ENCODE data around the gene ARSK. TPM values are rescaled to one million over a fixed set of nuclear protein-coding genes. Genes with fewer than 3 reads are reported as not detected.

The ARSK gene
- total RNA-seq, 2 donors from 2014 or later, result 6.4 to 7.2 TPM

DNA sequence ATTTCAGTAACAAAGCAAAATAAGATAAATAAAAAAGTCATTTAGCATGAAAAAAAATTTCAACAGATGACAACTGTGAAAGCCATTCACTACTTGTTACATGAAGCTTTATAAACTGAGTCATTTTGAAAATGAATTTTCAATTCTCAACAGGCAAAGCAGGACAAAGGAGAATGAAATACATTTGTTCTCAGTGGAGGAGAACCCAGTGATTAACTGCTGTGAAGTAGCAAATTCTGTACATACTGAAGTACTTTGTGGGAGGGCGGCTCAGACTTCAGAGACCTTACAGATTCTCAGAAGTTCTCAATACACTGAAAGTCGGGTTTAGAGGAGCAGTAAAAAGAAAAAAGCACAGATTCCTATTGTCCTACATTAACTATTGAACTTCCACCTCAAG lies 21.8 kb upstream of the ARSK start:
- ATAC-seq (replicated peaks in 1 of 2), result peak in 1 of 2 donors; percentile 28
- no peak for DNase-seq
- peaks cover 18% of the 10 kb centered on the region for H3K4me1 Mint-ChIP-seq (ENCODE audit: low read depth)
- H3K36me3 Mint-ChIP-seq (ENCODE audit: insufficient read depth in 2 of 2), result peaks cover 11 to 20% of the 10 kb centered on the region in 2 donors
- no peak overlapping the region for H3K27ac Mint-ChIP-seq
- H3K27me3 Mint-ChIP-seq (ENCODE audit: low read depth), result no peaks in the 10 kb centered on the region
- no peaks in the 10 kb centered on the region for H3K9me3 Mint-ChIP-seq
- H3K4me3 Mint-ChIP-seq, result no peak overlapping the region

- H3K9me3 Mint-ChIP-seq, result no peaks in the 10 kb centered on the region
- peaks cover 18% of the 10 kb centered on the region for H3K4me1 Mint-ChIP-seq (ENCODE audit: low read depth)
- DNase-seq (no peak), ATAC-seq (replicated peaks in 1 of 2) (no peak)
- no peaks in the 10 kb centered on the region for H3K27me3 Mint-ChIP-seq (ENCODE audit: low read depth)
- H3K27ac Mint-ChIP-seq, result peak overlapping the region; percentile 67
- peak overlapping the region in 1 of 2 donors; percentile 39 for H3K4me3 Mint-ChIP-seq
- peaks cover 10 to 19% of the 10 kb centered on the region in 2 donors for H3K36me3 Mint-ChIP-seq (ENCODE audit: insufficient read depth in 2 of 2)
Measured at GRCh38 chr5:95533761-95534160, 21.1 kb upstream of the ARSK start.

DNA sequence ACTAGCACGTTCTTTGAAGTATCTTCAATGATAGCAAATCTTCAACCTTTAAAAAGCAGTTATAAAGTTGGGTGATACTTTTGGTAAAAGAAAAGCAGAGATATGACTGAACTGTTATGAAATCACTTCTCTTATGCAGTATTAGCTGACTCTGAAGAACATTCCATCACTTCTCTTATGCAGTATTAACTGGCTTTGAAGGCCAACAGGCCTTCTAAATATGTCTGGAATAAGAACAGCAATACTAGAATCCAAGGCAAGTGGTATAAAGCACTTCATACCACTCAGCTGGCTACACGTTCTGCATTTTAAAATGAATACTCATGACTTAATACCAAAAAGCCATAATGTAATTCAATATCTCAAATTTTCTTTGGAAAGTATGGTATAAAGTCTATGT lies 17.4 kb upstream of the ARSK start:
- H3K36me3 Mint-ChIP-seq (ENCODE audit: insufficient read depth in 2 of 2), result peaks cover 9 to 32% of the 10 kb centered on the region in 2 donors
- H3K9me3 Mint-ChIP-seq, result no peaks in the 10 kb centered on the region
- H3K27me3 Mint-ChIP-seq (ENCODE audit: low read depth), result no peaks in the 10 kb centered on the region
- H3K27ac Mint-ChIP-seq, result no peak overlapping the region
- H3K4me1 Mint-ChIP-seq (ENCODE audit: low read depth), result peaks cover 18% of the 10 kb centered on the region
- no peak for DNase-seq
- ATAC-seq (replicated peaks in 1 of 2), result no peak
- H3K4me3 Mint-ChIP-seq, result no peak overlapping the region

- peaks cover 7% of the 10 kb centered on the region for H3K4me1 Mint-ChIP-seq (ENCODE audit: low read depth)
- no peaks in the 10 kb centered on the region for H3K27me3 Mint-ChIP-seq (ENCODE audit: low read depth)
- no peaks in the 10 kb centered on the region for H3K9me3 Mint-ChIP-seq
- H3K4me3 Mint-ChIP-seq, result no peak overlapping the region
- DNase-seq (no peak), ATAC-seq (replicated peaks in 1 of 2) (no peak)
- peak overlapping the region; percentile 4 for H3K27ac Mint-ChIP-seq
- peaks cover 3 to 21% of the 10 kb centered on the region in 2 donors for H3K36me3 Mint-ChIP-seq (ENCODE audit: insufficient read depth in 2 of 2)
Measured at GRCh38 chr5:95543017-95543705, 11.7 kb upstream of the ARSK start.

GRCh38 chr5:95549030-95549429 lies 5.9 kb upstream of the ARSK start:
- Mint-ChIP-seq H3K9me3 (no peaks in the 10 kb centered on the region), H3K27ac (no peak overlapping the region), H3K4me1 (ENCODE audit: low read depth) (peaks cover 24% of the 10 kb centered on the region), H3K4me3 (no peak overlapping the region), H3K27me3 (ENCODE audit: low read depth) (no peaks in the 10 kb centered on the region), H3K36me3 (ENCODE audit: insufficient read depth in 2 of 2) (peaks cover 3 to 12% of the 10 kb centered on the region in 2 donors)
- DNase-seq (no peak), ATAC-seq (replicated peaks in 1 of 2) (no peak)

DNA sequence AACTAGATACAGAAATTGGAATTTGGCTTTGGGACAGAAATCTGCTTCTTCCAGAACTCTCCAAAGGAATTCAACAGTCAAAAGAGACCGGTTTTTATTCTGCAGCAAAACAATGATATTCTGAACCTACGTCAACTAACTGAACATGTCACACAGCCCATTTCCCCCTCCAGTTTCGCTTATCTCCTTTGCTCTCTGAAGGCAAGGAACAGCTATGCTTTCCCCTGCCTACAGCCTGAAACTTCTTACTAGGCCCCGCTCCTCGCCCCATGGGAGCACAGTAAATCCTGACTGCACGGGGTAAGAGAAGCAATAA lies 612 bp upstream of the ARSK start:
- Mint-ChIP-seq H3K27me3 (ENCODE audit: low read depth) (no peaks in the 10 kb centered on the region), H3K36me3 (ENCODE audit: insufficient read depth in 2 of 2) (peaks cover 0 to 11% of the 10 kb centered on the region in 2 donors), H3K27ac (peak overlapping the region; percentile 95), H3K4me1 (ENCODE audit: low read depth) (peaks cover 44% of the 10 kb centered on the region), H3K9me3 (no peaks in the 10 kb centered on the region), H3K4me3 (peak overlapping the region; percentile 92 to 93)
- DNase-seq (no peak), ATAC-seq (replicated peaks in 1 of 2) (peak; percentile 40 to 47)

- DNase-seq (no peak), ATAC-seq (replicated peaks in 1 of 2) (no peak)
- Mint-ChIP-seq H3K9me3 (no peaks in the 10 kb centered on the region), H3K4me3 (peak overlapping the region; percentile 92 to 93), H3K36me3 (ENCODE audit: insufficient read depth in 2 of 2) (peaks cover 0 to 6% of the 10 kb centered on the region in 2 donors), H3K4me1 (ENCODE audit: low read depth) (peaks cover 44% of the 10 kb centered on the region), H3K27me3 (ENCODE audit: low read depth) (no peaks in the 10 kb centered on the region), H3K27ac (peak overlapping the region; percentile 95)
Measured at GRCh38 chr5:95555553-95555952, 652 bp downstream of the ARSK start.

GRCh38 chr5:95557841-95558240 lies 2.9 kb downstream of the ARSK start:
- H3K27ac Mint-ChIP-seq, result no peak overlapping the region
- no peaks in the 10 kb centered on the region for H3K27me3 Mint-ChIP-seq (ENCODE audit: low read depth)
- no peak for ATAC-seq (replicated peaks in 1 of 2)
- H3K36me3 Mint-ChIP-seq (ENCODE audit: insufficient read depth in 2 of 2), result peaks cover 0 to 1% of the 10 kb centered on the region in 2 donors
- H3K9me3 Mint-ChIP-seq, result no peaks in the 10 kb centered on the region
- no peak for DNase-seq
- peaks cover 30% of the 10 kb centered on the region for H3K4me1 Mint-ChIP-seq (ENCODE audit: low read depth)
- H3K4me3 Mint-ChIP-seq, result no peak overlapping the region

DNA sequence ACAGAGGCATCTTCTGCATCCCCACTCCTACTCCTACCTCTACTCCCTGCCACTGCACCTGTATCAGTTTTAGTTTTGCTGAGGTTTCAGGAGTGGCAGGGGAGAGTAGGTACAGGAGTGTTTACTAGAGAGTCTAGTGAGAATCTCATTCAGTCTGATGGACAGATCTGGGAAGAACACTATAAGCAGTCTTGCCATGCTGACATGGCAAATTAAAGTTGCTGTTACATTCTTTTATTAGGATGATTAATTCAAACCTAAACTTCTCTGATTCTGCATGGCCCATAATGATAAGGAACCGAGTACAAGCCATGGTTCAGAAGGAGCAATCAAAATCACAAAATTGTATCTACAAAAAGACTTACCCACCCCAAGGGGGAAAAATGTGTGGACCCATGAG lies 7.4 kb downstream of the ARSK start:
- H3K27ac Mint-ChIP-seq, result no peak overlapping the region

DNA sequence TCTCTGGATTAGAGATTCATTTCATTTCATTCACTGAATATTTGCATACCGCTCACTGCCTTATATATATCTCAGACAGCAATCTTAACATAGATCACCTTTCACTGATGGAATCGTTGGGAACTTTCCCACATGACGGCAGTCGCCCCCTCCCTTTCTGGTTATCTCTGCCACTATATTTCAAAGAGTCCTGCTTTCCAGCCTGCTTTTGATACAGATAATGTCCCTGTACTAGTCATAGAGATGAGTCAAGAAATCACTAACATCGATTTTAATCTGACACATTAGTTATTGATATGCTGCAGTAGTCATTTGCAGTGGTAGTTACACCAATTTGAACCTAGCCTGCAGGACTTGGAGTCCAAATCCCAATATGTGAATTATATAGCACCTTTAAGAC lies 8.5 kb downstream of the ARSK start:
- Mint-ChIP-seq H3K4me3 (no peak overlapping the region), H3K9me3 (no peaks in the 10 kb centered on the region), H3K36me3 (ENCODE audit: insufficient read depth in 2 of 2) (no peaks in the 10 kb centered on the region), H3K4me1 (ENCODE audit: low read depth) (peaks cover 1% of the 10 kb centered on the region), H3K27ac (no peak overlapping the region), H3K27me3 (ENCODE audit: low read depth) (no peaks in the 10 kb centered on the region)
- no peak for DNase-seq
- no peak for ATAC-seq (replicated peaks in 1 of 2)

More for the DNA sequence above, 7.4 kb downstream of the ARSK start:
- no peak overlapping the region for H3K4me3 Mint-ChIP-seq
- no peaks in the 10 kb centered on the region for H3K9me3 Mint-ChIP-seq
- DNase-seq, result no peak
- H3K27me3 Mint-ChIP-seq (ENCODE audit: low read depth), result no peaks in the 10 kb centered on the region
- peaks cover 6% of the 10 kb centered on the region for H3K4me1 Mint-ChIP-seq (ENCODE audit: low read depth)
- ATAC-seq (replicated peaks in 1 of 2), result no peak
- H3K36me3 Mint-ChIP-seq (ENCODE audit: insufficient read depth in 2 of 2), result no peaks in the 10 kb centered on the region

DNA sequence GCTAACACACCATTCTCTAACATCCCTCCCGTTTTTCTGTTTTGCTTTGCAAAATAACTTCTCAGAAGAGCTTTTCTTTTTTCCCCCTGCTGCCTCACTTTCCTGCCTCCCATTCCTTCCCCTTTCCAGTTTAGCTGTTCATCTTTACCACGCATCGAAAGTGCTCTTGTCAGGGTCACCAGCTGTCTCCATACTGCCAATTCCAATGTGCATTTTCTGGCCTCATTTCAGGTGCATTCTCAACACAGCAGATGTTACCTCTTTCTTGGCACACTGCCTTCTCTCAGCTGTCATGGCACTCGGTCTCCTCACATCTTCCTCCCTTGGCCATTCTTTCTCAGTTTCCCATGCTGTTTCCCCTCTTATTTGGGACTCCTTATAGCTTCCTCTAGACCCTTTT lies 9.5 kb downstream of the ARSK start:
- Mint-ChIP-seq H3K27ac (no peak overlapping the region), H3K27me3 (ENCODE audit: low read depth) (no peaks in the 10 kb centered on the region), H3K9me3 (no peaks in the 10 kb centered on the region)

GRCh38 chr5:95565280-95565920 lies 10.5 kb downstream of the ARSK start:
- H3K4me3 Mint-ChIP-seq, result no peak overlapping the region
- DNase-seq, result no peak
- H3K4me1 Mint-ChIP-seq (ENCODE audit: low read depth), result no peaks in the 10 kb centered on the region
- no peak for ATAC-seq (replicated peaks in 1 of 2)
- H3K9me3 Mint-ChIP-seq, result no peaks in the 10 kb centered on the region
- H3K27me3 Mint-ChIP-seq (ENCODE audit: low read depth), result no peaks in the 10 kb centered on the region
- H3K27ac Mint-ChIP-seq, result no peak overlapping the region
- H3K36me3 Mint-ChIP-seq (ENCODE audit: insufficient read depth in 2 of 2), result no peaks in the 10 kb centered on the region

More for the DNA sequence above, 9.5 kb downstream of the ARSK start:
- no peaks in the 10 kb centered on the region for H3K4me1 Mint-ChIP-seq (ENCODE audit: low read depth)
- no peak for ATAC-seq (replicated peaks in 1 of 2)
- no peaks in the 10 kb centered on the region for H3K36me3 Mint-ChIP-seq (ENCODE audit: insufficient read depth in 2 of 2)
- no peak overlapping the region for H3K4me3 Mint-ChIP-seq
- DNase-seq, result no peak

DNA sequence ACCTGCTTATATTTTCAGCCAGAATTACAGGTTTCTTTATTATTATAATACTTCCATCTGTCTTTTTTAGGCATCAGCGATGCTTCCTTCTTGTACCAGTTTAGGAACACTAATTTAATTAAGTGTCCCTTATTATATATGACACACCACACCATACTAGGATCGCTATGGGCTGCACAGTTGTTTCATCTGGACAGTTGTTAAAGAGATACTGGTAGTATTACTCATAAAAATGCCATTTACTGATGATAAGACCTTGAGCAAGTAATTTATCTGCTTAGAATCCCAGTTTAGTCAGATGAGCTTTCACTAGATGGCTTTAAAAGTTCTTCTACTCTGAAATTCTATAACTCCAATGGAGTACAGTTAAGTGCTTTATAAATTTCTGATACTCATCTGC lies 17.1 kb downstream of the ARSK start:
- Mint-ChIP-seq H3K4me1 (ENCODE audit: low read depth) (no peaks in the 10 kb centered on the region), H3K27ac (no peak overlapping the region), H3K9me3 (no peaks in the 10 kb centered on the region), H3K4me3 (no peak overlapping the region), H3K27me3 (ENCODE audit: low read depth) (no peaks in the 10 kb centered on the region), H3K36me3 (ENCODE audit: insufficient read depth in 2 of 2) (peaks cover 2 to 4% of the 10 kb centered on the region in 2 donors)
- DNase-seq, result no peak
- no peak for ATAC-seq (replicated peaks in 1 of 2)

GRCh38 chr5:95581576-95581975 lies 26.7 kb downstream of the ARSK start:
- H3K4me1 Mint-ChIP-seq (ENCODE audit: low read depth), result no peaks in the 10 kb centered on the region
- no peak overlapping the region for H3K4me3 Mint-ChIP-seq
- H3K27me3 Mint-ChIP-seq (ENCODE audit: low read depth), result no peaks in the 10 kb centered on the region
- H3K9me3 Mint-ChIP-seq, result peaks cover 0 to 2% of the 10 kb centered on the region in 2 donors
- no peak for ATAC-seq (replicated peaks in 1 of 2)
- peaks cover 5 to 9% of the 10 kb centered on the region in 2 donors for H3K36me3 Mint-ChIP-seq (ENCODE audit: insufficient read depth in 2 of 2)
- no peak overlapping the region for H3K27ac Mint-ChIP-seq
- no peak for DNase-seq
